ENCODE measurements around the gene PDXP.

- no peak for TF ChIP-seq TAF1 (IDR thresholded peaks at IDR 0.05; ENCODE audit: borderline replicate concordance, insufficient read depth, low read length)
- no peak for TF ChIP-seq POLR2AphosphoS5 (IDR thresholded peaks at IDR 0.05; ENCODE audit: low read depth, low read length)
- no peak for TF ChIP-seq FOXP2 (optimal IDR thresholded peaks at IDR 0.05; ENCODE audit: borderline replicate concordance, extremely low read depth, extremely low read length, insufficient read depth)
- TF ChIP-seq REST (IDR thresholded peaks at IDR 0.05; ENCODE audit: insufficient read depth in 1 of 2, low read depth in 2 of 2, low read length in 2 of 2) = no peak
Observed at GRCh38 chr22:37617431-37617830, 41.1 kb upstream of the PDXP start.

All from PFSK-1 (cell line).